GM19099 (cell line): Measurements from ENCODE around the gene BRPF3.

Experiments
- POLR2A ChIP-seq: IDR thresholded peaks from 3 replicates; pipeline ENCODE4 v1.6.1; 2011; ENCODE audit warnings: low read depth; ENCODE audit not compliant: insufficient read length; ENCODE audit errors: extremely low read depth

BRPF3 gene

DNA sequence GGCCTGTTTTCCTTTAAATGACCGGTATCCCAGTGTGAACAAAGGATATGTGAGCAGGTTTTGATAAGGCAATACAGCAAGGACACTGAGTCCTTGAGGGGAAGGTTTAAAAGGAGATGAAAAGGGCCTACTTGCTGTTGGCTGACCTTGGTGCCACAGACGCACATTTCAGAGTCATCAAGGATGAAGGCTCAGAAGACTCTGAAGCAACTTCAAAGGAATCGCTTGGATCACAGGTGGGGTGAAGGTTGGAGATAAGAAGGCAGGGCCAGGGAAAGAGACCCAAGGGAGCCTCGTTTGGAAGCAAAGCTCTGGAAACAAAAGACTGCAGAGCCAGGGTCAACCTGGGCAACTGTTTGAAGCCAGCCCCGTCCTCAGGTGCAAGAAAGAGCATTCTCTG is 43.2 kb downstream of the BRPF3 start:
- no peak for TF ChIP-seq POLR2A

DNA sequence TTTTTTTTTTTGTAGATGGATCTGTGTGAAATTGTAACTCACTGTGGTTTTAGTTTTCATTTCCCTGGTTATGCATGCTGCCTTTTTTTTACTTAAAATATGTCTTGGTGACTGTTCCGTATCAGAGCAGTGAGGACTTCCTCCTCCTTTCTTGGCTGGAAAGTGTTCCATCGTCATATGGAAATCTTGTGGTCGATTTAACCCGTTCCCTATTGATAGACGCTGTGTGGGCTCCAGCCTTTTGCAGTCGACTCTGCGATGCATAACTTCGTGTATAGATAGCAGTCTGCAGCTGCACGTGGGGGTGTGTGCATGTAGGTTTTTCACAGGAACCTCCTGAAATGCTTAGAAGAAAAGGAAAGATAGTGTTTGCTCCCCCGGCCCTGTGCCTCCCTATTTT is 45.2 kb downstream of the BRPF3 start:
- no peak for TF ChIP-seq POLR2A

DNA sequence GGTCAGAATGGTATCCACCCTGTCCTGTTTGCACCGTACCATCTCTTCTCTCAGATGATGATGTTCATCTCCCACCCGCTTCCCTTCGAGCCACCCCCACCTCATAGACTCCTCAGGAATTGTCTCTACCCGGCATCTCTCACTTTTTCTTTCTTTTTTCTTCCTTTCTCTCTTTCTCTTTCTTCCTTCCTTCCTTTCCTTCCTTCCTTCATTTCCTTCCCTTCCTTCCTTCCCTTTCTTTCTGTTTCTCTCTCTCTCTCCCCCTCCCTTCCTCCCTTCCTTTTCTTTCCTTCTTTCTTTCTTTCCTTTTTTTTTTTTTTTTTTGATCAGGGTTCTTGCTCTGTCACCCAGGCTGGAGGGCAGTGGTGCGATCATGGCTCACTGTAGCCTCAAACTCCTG is 45.6 kb downstream of the BRPF3 start:
- no peak for TF ChIP-seq POLR2A

DNA sequence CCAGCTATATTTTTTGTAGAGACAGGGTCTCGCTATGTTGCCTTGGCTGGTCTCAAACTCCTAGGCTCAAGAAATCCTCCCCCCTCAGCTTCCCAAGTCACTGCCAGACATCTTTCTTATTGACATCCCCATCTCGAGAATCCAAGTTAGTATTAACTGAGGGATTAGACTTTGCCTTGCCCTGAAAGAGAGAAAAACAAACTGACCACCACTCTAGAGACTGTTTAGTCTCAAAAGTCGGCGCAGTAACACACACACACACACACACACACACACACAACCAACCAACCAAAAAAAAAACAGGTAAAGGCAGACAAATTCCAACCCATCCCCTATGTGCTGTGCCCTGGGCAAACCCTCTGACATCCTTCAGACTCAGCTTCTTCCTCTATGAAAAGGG is 46.1 kb downstream of the BRPF3 start:
- TF ChIP-seq POLR2A = no peak

DNA sequence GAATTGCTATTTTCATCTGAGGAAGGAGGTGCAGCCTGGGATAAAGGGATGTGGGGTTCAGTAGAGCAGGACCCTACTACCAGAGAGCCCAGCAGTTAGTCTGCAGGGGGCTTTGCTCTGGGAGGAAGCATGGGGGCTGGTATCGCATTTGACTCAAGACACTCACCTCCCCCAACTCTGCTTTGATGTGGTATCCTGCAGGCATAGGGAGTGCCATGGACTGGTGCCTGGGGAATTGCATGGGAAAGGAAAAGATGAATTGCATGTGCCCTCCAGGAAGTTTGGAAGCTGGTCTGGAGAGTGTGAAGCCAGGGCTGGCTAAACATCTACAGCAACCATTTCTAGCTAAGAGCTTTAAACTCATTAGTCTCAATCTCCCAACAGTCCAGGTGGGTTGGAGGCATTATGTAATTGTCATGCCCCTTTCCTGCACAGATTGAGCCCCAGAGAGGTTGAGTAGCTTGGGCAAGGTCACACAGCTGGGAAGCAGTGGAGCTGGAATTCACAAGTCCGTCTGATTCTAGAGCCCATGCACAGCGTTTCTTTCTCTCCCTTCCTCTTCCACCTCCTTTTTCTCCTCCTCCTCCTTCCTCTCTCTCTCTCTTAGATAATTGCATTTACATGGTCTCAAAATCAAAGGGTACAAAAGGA is 47.1 kb downstream of the BRPF3 start:
- no peak for TF ChIP-seq POLR2A

DNA sequence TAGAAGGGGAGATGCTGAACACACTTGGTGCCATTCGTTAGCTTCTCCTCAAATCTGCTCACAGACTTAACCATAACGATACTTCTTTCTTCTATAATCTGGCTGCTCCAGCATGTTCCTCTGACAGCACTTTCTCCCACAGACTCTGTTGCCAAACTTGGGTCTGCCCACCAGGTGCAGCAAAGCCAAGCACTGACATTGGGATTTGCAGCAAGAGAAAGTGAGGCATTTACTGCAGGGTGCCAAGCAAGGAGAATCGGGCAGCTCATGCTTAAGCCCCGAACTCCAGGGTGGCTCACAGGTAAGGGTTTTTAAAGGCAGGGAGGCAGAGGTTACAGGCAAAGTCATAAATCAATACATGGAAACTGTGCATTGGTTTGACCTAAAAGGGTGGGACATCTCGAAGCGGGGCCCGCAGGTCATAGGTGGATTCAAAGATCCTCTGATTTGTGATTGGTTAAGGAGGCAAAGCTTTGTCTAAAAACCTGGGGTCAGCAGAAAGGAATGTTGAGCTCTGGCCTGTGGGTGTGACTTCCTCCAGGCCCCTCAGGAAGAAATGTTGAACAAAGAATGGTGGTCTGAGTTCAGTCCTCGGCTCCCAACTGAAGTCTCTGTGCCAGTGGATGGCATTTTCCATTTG is 48.2 kb downstream of the BRPF3 start:
- TF ChIP-seq POLR2A = no peak

DNA sequence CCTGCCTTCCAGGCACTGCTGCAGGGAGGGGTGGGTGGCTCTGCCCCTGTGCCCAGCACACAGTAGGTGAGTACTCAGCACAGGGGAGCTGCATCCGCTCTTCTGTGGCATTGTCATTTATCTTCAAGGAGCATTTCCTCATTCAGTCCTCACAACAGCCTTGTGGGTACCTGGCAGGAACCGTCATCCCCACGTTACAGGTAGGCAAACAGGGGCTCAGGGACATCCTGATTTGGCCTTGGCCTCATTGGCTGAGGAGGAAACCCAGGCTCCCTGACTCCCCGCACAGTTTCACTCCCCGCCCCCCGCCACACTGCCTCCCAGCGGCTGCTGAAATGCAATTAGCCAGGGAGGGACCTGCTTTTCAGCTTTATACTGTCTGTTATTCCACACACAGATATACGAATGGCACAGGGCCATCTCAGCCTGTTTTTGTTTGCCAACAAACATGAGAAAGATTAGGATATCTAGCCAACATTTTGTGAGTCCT is 49.1 kb downstream of the BRPF3 start:
- TF ChIP-seq POLR2A = no peak

DNA sequence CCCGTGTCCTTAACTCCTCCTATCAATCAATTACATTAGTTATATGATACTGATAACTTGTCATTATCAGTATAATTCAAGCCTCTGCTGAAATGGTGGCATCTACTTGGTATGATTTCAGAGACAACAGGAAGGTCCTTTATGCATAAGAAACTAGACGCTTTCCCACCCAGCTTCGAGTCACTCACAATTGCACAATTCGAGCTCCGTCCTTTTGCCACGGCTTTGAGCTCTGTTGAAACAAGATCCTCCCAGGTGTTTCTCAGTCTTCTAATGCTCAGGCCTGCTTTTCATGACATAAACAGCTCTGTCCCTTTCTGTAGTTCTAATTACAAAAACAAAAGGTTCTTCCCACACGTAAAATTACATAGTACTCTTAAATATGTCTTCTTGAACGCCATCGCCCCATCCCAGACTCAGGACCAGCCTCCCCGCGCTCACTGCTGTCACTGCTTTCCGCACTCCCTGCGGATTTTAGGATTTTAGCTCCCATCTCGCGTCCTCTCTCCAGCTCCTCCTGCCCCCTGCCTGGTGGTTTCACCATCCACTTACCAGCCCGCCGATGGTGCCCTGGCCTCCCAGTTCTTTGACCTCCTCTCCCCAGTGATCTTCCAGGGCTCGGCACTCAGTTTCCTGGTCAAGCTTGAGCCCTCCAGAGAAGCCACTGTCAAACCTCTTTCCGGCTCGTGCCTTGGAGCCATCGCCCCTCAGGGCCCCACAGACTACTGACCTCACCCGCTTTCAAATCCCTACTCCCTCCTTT is 50.1 kb downstream of the BRPF3 start:
- TF ChIP-seq POLR2A = no peak

DNA sequence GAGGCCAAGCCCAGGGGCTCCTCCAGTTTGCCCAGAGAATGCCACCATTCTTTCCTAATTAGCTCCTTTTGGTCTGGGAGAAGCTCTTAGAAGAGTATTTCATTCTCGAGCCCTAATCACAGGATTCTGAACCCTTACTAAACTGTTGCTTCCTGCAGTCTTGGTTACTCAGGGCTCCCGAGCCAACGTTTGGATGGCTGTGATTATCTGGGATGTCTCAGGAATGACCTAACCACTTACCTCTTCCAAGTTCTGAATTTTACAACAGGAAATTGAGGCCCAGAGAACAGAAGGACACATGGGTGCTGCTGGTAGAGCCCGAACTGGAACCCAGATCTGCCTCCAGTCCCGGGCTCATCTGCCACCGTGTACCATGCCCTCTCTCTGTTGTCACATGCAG is 51.1 kb downstream of the BRPF3 start:
- no peak for TF ChIP-seq POLR2A

DNA sequence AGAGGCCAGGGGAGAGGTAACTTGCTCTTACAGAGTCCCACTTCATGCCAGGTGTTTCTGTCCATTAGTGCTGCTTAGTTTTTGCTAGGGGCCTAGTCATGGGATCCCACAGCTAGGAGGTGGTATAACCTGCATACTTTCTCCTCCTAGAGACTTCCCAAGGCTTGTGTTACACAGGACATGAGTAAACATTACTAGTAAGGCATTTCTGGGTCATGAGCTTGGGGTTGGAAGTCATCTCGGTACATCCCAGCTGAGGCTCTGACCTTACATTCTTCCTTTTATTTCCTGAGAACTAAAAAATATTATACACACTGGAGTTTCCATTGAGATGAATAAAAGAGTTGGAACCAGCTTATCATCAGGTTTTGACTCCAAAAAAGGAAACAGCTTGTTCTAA is 52.4 kb downstream of the BRPF3 start:
- TF ChIP-seq POLR2A = no peak

DNA sequence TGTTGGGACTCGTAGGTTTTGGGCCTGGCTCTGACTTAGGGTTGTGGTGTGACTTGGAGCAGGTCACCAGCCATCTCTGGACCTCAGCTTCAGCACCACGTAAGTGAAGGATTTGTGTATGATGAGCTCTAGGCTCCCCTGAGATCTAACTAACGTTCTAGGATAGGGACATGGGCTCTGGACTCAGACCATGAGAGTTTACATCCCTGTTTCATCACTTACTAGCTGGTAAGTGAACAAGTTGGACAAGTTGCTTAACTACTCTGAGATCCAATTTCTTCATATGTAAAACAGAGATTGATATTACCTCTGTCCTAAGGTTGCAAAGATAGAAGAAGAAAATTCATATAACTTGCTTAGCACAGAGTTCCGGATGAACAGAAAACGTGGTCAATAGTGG is 53.0 kb downstream of the BRPF3 start:
- no peak for TF ChIP-seq POLR2A

DNA sequence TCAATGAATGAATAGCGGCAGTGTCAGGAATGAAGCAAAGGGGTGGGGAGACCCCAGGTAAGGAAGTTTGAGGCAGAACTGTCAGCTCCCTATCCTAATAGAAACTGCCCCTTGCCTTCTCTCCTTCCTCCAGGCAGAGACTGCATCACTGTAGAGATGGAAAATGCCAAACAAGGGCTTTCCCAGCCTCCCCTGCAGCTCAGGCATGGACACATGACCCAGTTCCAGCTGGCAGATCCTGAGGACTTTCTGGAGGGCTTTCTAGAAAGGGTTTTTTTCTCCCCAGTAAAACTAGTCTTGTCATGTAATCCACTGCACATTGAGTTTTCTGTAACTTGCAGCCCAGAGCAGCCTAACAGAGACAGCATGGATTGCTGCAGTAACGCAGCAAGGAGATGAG is 55.5 kb downstream of the BRPF3 start:
- no peak for TF ChIP-seq POLR2A

DNA sequence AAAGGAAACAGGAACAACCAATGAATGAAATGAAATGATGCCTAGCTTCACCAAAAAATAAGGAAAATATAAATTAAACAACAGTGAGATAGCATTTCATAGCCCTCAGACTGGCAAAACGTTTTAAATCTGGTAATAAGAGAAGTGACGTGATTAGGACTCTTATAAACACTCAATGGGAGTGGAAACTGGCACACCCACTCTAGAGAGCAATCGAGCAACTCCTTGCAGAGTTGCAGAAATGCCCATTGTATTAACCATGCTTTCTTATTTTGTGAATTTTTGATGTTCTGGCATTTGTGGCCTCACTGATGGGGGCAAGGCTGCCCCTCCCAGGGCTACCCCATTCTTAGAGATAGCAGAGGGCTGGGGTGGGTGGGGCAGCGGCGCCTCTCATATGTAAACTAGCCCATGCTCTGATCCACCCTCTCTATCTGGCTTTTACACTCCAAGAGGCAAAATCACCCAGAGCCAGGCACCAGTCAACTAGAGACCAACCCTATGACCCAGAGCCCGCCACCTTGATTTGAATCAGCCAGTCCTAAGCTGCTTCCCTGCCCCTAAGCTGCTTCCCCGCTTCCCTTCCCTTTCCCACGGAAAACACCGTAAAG is 67.0 kb downstream of the BRPF3 start:
- TF ChIP-seq POLR2A = no peak

DNA sequence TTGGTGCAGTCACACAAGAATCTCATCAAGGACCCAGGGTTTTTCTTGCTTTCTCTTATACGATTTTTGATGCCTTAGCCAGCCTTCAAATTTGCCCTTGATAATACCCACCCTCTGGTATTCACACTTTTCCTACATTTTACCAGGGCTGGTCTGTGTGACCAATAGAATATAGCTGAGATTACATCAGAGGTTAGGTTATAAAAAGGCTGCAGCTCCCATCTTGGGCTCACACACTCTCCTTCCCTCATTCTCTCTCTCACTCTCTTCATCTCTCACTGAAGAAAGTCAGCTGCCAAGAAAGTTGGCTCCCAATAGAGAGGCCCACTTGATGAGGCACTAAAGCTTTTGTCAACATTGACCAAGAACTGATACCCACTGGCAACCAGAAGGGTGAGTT is 69.2 kb downstream of the BRPF3 start:
- TF ChIP-seq POLR2A = no peak

DNA sequence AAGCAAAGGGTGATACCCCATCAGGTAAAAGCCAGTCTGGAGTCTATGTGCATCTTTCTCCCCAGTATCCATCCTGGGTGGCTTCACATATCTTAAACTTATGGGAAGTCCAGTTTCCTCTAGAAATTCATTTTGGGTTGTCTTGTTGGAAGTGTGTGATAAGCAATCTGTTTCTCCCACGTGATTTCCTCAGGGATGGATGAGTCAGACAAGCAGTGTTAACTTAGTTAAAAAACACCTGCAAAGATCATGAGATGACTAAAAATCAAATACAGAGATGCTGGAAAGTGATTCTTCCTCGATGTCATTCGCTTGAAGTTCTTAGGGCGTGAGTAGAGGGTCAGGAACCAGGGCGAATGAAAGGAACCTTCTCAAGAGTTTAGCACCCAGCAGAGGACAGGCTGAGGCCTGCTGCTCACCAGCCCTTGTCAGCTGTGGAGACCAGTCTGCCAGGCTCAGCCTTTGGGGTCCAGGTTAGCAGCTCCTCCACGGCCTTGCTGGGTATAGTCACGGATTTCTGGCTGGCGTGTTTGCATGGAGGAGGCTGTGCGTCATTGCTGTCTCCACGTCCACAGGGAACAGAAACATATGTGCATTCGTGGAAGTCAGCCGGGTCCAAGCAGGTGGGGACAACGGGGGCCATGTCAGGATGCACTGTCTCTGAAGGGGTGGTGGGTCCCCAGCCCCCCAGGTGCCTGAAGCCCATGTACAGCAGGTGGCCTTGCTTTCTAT is 70.5 kb downstream of the BRPF3 start:
- TF ChIP-seq POLR2A = no peak
